Uterus (tissue), 4 donors: ENCODE data around the gene IVD. TPM values are rescaled to one million over a fixed set of nuclear protein-coding genes. Genes with fewer than 3 reads are reported as not detected.

Experiments used
- DNase-seq, 2 donors: peaks; one replicate each; pipeline ENCODE4 v3.0.0-alpha.2; 2019 to 2020
- H3K27ac ChIP-seq, 2 donors: fragments of 200-600 bp; sonication (generic); 1 replicate in 1 of 2; 2 replicates in 1 of 2; pipeline ENCODE4 v1.5.1; 2016 to 2018
- H3K27me3 ChIP-seq, 2 donors: fragments of 200-600 bp; sonication (generic); one replicate each; pipeline ENCODE4 v1.5.1; 2018 to 2019; ENCODE audit warnings: control low read depth in 1 of 2
- H3K36me3 ChIP-seq, 2 donors: fragments of 200-600 bp; sonication (generic); one replicate each; pipeline ENCODE4 v1.5.1; 2019; ENCODE audit warnings: control low read depth in 1 of 2
- H3K4me1 ChIP-seq, 2 donors: fragments of 200-600 bp; sonication (generic); one replicate each; pipeline ENCODE4 v1.5.1; 2018 to 2019; ENCODE audit warnings: control low read depth in 1 of 2
- H3K4me3 ChIP-seq, 2 donors: fragments of 200-600 bp; sonication (generic); 1 replicate in 1 of 2; 2 replicates in 1 of 2; pipeline ENCODE4 v1.5.1; 2018 to 2019; ENCODE audit warnings: mild to moderate bottlenecking in 1 of 2
- H3K9me3 ChIP-seq, 2 donors: fragments of 200-600 bp; sonication (generic); one replicate each; pipeline ENCODE4 v1.5.1; 2019; ENCODE audit warnings: control low read depth in 1 of 2
- POLR2A ChIP-seq, 2 donors: fragments of 450-650 bp; IDR thresholded peaks; one replicate each; pipeline ENCODE4 v1.6.1; 2016; ENCODE audit warnings: antibody characterized with exemption in 2 of 2, mild to moderate bottlenecking in 1 of 2, moderate library complexity in 1 of 2
- intact Hi-C: fragments of 100-400 bp; cut with DNase I; formaldehyde crosslinking; loops from one replicate; pipeline ENCODE4 v1.15.1; 2023; ENCODE audit warnings: low total_unique reads
- total RNA-seq, 4 donors: library from RNA; depleted of rRNA in 3 of 4; stranded (reverse); fragments of >200 nt in 3 of 4; gene quantifications; one replicate each; pipeline versions ENCODE4 v1.1.0 to v1.2.4, GENCODE V29; 2014 to 2023
- TF ChIP-seq, protein P1 (sequence below), 4 experiments: fragments of 200-600 bp in 2 of 4; fragments of 450-650 bp in 2 of 4; sonication (generic) in 2 of 4; IDR thresholded peaks; one replicate each; pipeline ENCODE4 v1.5.1; 2016 to 2019; ENCODE audit warnings: antibody characterized with exemption in 4 of 4, mild to moderate bottlenecking in 2 of 4, moderate library complexity in 1 of 4
- donor health status: DM: yes; HTN: yes; CAD: no.

IVD gene
- total RNA-seq, 4 donors from 2014 or later: 66.5 to 203 (median 83.7) TPM

- TF ChIP-seq POLR2A (IDR thresholded peaks at IDR 0.05): no peak
- TF ChIP-seq, protein P1, sequence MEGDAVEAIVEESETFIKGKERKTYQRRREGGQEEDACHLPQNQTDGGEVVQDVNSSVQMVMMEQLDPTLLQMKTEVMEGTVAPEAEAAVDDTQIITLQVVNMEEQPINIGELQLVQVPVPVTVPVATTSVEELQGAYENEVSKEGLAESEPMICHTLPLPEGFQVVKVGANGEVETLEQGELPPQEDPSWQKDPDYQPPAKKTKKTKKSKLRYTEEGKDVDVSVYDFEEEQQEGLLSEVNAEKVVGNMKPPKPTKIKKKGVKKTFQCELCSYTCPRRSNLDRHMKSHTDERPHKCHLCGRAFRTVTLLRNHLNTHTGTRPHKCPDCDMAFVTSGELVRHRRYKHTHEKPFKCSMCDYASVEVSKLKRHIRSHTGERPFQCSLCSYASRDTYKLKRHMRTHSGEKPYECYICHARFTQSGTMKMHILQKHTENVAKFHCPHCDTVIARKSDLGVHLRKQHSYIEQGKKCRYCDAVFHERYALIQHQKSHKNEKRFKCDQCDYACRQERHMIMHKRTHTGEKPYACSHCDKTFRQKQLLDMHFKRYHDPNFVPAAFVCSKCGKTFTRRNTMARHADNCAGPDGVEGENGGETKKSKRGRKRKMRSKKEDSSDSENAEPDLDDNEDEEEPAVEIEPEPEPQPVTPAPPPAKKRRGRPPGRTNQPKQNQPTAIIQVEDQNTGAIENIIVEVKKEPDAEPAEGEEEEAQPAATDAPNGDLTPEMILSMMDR (IDR thresholded peaks at IDR 0.05): no peak
- DNase-seq: no peak
- H3K4me3 ChIP-seq: no peak overlapping the region
- H3K36me3 ChIP-seq: no peaks in the 10 kb centered on the region
- H3K27me3 ChIP-seq: no peaks in the 10 kb centered on the region
- no peaks in the 10 kb centered on the region for H3K9me3 ChIP-seq
- no peak overlapping the region for H3K27ac ChIP-seq
- no peaks in the 10 kb centered on the region for H3K4me1 ChIP-seq
- intact Hi-C loops: no loop called here
Measured at GRCh38 chr15:40443846-40444245, 38.3 kb downstream of the IVD start.

GRCh38 chr15:40444736-40445135 lies 39.1 kb downstream of the IVD start:
- intact Hi-C loops: no loop called here
- no peaks in the 10 kb centered on the region for H3K4me1 ChIP-seq

GRCh38 chr15:40445421-40445922 lies 39.9 kb downstream of the IVD start:
- H3K4me3 ChIP-seq: no peak overlapping the region
- H3K27me3 ChIP-seq: no peaks in the 10 kb centered on the region
- no peak for TF ChIP-seq POLR2A (IDR thresholded peaks at IDR 0.05)
- TF ChIP-seq, protein P1 (IDR thresholded peaks at IDR 0.05): no peak
- H3K27ac ChIP-seq: no peak overlapping the region
- no peaks in the 10 kb centered on the region for H3K9me3 ChIP-seq
- no peaks in the 10 kb centered on the region for H3K36me3 ChIP-seq
- no peaks in the 10 kb centered on the region for H3K4me1 ChIP-seq
- intact Hi-C loops: no loop called here
- no peak for DNase-seq

More at GRCh38 chr15:40444736-40445135, 39.1 kb downstream of the IVD start:
- H3K27me3 ChIP-seq: no peaks in the 10 kb centered on the region
- TF ChIP-seq, protein P1 (IDR thresholded peaks at IDR 0.05): no peak
- TF ChIP-seq POLR2A (IDR thresholded peaks at IDR 0.05): no peak
- H3K36me3 ChIP-seq: no peaks in the 10 kb centered on the region
- no peak overlapping the region for H3K4me3 ChIP-seq
- H3K27ac ChIP-seq: no peak overlapping the region
- no peak for DNase-seq
- H3K9me3 ChIP-seq: no peaks in the 10 kb centered on the region

GRCh38 chr15:40446144-40446543 lies 40.5 kb downstream of the IVD start:
- Histone ChIP-seq H3K27me3 (no peaks in the 10 kb centered on the region), H3K4me3 (no peak overlapping the region), H3K27ac (no peak overlapping the region), H3K36me3 (no peaks in the 10 kb centered on the region), H3K9me3 (no peaks in the 10 kb centered on the region), H3K4me1 (no peaks in the 10 kb centered on the region)
- intact Hi-C loops: no loop called here
- DNase-seq: no peak
- TF ChIP-seq, protein P1 (IDR thresholded peaks at IDR 0.05): no peak
- no peak for TF ChIP-seq POLR2A (IDR thresholded peaks at IDR 0.05)

DNA sequence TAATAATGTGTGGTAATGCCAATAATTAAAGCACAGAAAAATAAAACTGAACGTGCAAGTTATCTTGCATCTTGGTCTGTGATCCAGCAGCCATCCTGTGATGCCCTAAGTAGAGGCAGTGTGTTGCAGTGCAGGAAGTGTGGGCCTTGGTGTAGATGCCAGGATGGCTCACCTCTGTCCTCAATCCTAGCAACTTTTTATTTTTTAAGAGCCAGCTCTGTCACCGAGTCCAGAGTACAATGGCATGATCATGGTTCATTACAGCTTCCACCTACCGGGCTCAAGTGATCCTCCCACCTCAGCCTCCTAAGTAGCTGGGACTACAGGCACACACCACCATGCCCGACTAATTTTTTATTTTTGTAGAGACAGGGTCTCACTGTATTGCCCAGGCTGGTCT lies 42.8 kb downstream of the IVD start:
- H3K9me3 ChIP-seq: no peaks in the 10 kb centered on the region
- no peak overlapping the region for H3K4me3 ChIP-seq
- no peak for TF ChIP-seq POLR2A (IDR thresholded peaks at IDR 0.05)
- TF ChIP-seq, protein P1 (IDR thresholded peaks at IDR 0.05): no peak
- H3K27me3 ChIP-seq: no peaks in the 10 kb centered on the region
- DNase-seq: no peak
- no peak overlapping the region for H3K27ac ChIP-seq
- intact Hi-C loops: no loop called here
- no peaks in the 10 kb centered on the region for H3K4me1 ChIP-seq
- no peaks in the 10 kb centered on the region for H3K36me3 ChIP-seq
